Spinal cord (tissue), 10 donors: ENCODE measurements around the gene HOXA4. TPM values are rescaled to one million over a fixed set of nuclear protein-coding genes. Genes with fewer than 3 reads are reported as not detected.

Source experiments
- DNase-seq, 6 donors: peaks; one replicate each; pipeline versions ENCODE4 v3.0.0 to v3.0.0-alpha.2; 2013 to 2015; ENCODE audit warnings: low spot score in 6 of 6, low read depth in 4 of 6
- H3K27ac ChIP-seq: one replicate; pipeline ENCODE4 v1.5.1; 2013; ENCODE audit warnings: low read depth, low read length, control low read depth
- H3K27me3 ChIP-seq: one replicate; pipeline ENCODE4 v1.6.1; 2013; ENCODE audit warnings: low read length; ENCODE audit not compliant: control insufficient read depth, insufficient read depth
- H3K36me3 ChIP-seq: one replicate; pipeline ENCODE4 v1.6.1; 2013; ENCODE audit warnings: low read length; ENCODE audit not compliant: control insufficient read depth, insufficient read depth
- H3K4me1 ChIP-seq: one replicate; pipeline ENCODE4 v1.6.1; 2013; ENCODE audit warnings: low read length; ENCODE audit not compliant: control insufficient read depth, insufficient read depth
- H3K4me3 ChIP-seq: one replicate; pipeline ENCODE4 v1.5.1; 2013; ENCODE audit warnings: low read depth, low read length, control low read depth
- H3K9me3 ChIP-seq: one replicate; pipeline ENCODE4 v1.6.1; 2013; ENCODE audit warnings: low read length; ENCODE audit not compliant: control insufficient read depth, insufficient read depth
- WGBS: methylation state at CpG from one replicate; pipeline ENCODE4 v1.1.5; 2013; ENCODE audit warnings: missing lambda C conversion rate; ENCODE audit not compliant: insufficient coverage; 5-methylcytosine and 5-hydroxymethylcytosine counted together
- polyA plus RNA-seq, 2 donors: library from polyadenylated mRNA; unstranded; fragments of 120-200 nt; gene quantifications; one replicate each; pipeline ENCODE4 v1.2.1, GENCODE V29; 2013; ENCODE audit not compliant: insufficient read length in 2 of 2
- total RNA-seq, 2 donors: library from RNA; depleted of rRNA in 1 of 2; stranded (reverse); fragments of 120-200 nt in 1 of 2; fragments of >200 nt in 1 of 2; gene quantifications; one replicate each; pipeline versions ENCODE4 v1.2.3 to v1.2.4, GENCODE V29; 2013 to 2014
- donor health status: healthy.

Gene HOXA4
- total and polyA plus RNA-seq, 4 donors = 1.4 to 56.1 (median 25.7) TPM

DNA sequence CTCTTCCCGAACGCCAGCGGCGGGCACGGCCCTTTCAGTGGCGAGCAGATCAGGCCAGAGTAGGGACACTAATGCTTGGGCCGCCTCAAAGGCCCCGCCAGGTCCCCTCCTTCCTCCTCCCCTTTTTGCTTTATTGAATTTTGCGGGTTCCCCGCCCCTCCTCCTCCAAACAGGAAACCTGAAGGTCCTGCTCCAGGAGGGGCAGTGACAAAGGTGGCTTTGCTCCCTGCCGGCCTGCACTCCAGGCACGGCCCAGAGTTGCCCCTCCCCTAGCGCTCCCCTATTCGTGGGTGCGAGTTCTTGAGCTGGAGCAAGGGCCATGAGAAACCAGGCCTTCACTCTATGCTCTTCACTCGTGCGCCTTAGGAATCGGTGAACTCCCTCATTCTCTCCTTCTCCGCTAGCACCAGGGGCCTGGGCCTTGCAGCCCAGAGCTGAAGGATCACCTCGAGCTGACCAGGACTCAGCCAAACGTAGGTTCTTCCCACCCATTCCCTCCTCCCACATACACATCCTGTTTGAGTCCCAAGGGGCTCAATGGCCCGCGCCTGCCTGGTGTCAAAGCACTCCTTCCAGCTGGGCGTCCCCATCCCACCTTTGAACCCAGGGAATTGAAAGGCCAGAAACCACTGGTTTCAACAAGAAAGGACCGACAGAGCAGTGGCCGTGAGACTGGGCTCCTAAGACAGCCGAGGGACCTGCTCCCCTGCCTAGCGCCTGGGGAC lies 17.6 kb upstream of the HOXA4 start:
- Histone ChIP-seq H3K27me3 (peaks cover 4% of the 10 kb centered on the region), H3K36me3 (peaks cover 35% of the 10 kb centered on the region), H3K9me3 (no peaks in the 10 kb centered on the region), H3K4me1 (peaks cover 80% of the 10 kb centered on the region), H3K4me3 (peak overlapping the region; percentile 91), H3K27ac (peak overlapping the region; percentile 99)
- DNase-seq = no peak
- WGBS = 8% methylated on average over 28 of the region's 28 CpGs

DNA sequence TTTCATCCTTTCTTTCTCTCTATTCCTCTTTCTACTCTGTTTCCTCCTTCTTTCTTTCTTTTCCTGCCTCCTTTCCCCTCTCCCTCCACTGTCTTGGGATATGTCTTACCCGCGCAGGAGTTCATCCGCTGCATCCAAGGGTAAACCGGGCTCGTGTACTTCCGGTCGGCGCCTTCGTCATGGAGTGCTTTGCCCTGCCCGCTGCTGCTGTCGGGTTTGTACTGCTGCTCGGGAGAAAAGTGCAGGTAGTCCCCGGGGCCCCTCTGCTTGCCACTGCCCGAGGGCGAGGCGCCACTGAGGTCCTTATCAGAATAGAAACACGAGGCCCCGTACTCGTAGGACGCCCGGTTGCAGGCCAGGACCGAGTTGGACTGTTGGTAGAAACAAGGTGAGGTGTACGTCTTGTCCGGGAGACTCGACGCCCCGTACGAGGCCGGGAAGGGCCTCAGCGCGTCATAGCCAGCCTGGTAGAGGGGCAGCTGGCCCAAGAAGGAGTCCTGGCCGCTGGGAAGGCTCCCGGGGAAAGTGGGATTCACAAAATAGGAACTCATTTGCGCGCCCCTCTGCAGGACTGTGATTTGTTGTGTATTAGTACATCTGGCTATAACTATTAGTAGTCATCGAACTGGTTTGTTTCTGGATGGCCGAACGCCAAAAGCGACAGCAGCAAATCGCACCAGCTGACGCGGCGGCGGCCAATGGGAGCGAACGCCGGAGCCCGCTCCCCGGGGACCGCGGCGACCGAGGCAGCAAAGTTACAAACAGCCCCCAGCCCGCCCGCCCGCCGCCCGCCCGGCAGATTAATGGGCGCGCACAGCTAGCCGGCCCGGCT lies 16.9 kb upstream of the HOXA4 start, which contains the start of gene HOXA6:
TSS of gene HOXA6 (minus strand) at position 576 of the 832 bp plus-strand sequence. CDS start at position 551, 25 bp downstream.
- H3K36me3 ChIP-seq = peaks cover 42% of the 10 kb centered on the region
- peaks cover 77% of the 10 kb centered on the region for H3K4me1 ChIP-seq
- H3K27ac ChIP-seq = peak within 1 kb of the TSS; percentile 99
- peaks cover 4% of the 10 kb centered on the region for H3K27me3 ChIP-seq
- peak within 1 kb of the TSS; percentile 91 for H3K4me3 ChIP-seq
- DNase-seq = peak in 2 of 6 donors; percentile 87 to 96
- H3K9me3 ChIP-seq = no peaks in the 10 kb centered on the region
- 10% methylated on average over 63 of the region's 63 CpGs for WGBS

DNA sequence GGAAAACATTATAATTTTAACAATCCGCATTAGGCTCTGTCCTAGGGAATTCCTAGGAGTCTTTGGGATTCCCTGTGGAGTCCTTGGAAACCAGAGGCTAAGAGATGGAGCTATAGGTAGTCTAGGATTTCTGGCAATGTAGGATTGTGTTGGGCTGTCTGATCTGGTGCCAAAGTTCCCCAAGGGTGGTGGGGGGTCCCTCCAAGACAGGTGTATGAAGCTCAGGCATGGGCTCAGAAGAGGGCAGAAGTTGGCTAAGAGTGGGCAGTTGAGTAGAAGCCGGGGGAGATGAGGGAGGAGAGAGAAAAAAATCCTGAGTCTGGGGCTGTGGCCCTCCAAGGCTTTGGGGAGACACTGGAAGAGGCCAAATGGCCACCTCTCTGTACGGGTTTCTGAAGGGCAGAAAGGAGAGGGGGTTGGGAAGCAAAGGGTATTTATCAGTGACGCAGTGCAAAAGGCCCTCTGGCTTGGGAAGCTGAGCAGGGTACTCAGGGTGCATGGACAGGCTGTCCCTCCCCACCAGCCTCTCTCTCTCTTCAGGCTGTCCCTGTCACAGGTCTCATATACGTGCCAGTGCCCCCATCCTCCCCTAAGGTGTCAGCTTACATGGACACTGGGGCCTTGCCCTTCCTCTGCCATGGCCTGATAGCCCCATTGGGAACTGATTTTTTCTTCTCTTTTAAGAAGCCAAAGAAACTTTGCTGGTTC lies 16.1 kb upstream of the HOXA4 start:
- peak overlapping the region; percentile 91 for H3K4me3 ChIP-seq
- H3K27me3 ChIP-seq = peaks cover 6% of the 10 kb centered on the region
- WGBS = 45% methylated on average over 4 of the region's 5 CpGs

DNA sequence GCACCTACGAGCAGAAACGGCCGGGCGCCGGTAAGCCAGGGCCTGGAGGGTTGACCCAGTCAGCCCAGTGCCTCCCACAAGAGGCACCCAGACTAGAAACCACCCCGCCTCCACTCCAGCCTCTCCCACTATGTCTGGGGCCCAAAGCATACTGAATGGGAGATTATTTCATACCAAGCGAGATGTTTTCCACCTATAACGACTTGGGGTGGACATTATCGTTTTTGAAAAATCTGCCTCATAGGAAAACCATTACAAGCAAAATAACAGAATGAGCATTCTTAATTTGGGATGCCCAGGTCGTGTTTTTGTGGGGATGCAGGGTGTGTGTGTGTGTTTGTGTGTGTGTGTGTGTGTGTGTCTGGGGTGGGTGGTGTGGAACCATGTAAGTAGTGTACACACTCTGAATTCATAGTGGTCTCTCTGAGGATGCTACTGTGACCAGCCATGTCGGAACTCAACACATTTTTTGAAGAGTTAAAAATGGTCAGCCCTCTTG lies 15.4 kb upstream of the HOXA4 start:
- Histone ChIP-seq H3K36me3 (peaks cover 49% of the 10 kb centered on the region), H3K4me1 (peaks cover 71% of the 10 kb centered on the region), H3K9me3 (no peaks in the 10 kb centered on the region), H3K27me3 (peaks cover 6% of the 10 kb centered on the region), H3K27ac (peak overlapping the region; percentile 99), H3K4me3 (peak overlapping the region; percentile 91)
- WGBS = 30% methylated on average over 7 of the region's 11 CpGs
- DNase-seq = no peak

More for the DNA sequence above, 16.1 kb upstream of the HOXA4 start:
- Histone ChIP-seq H3K36me3 (peaks cover 49% of the 10 kb centered on the region), H3K9me3 (no peaks in the 10 kb centered on the region), H3K27ac (peak overlapping the region; percentile 99), H3K4me1 (peaks cover 77% of the 10 kb centered on the region)
- no peak for DNase-seq

DNA sequence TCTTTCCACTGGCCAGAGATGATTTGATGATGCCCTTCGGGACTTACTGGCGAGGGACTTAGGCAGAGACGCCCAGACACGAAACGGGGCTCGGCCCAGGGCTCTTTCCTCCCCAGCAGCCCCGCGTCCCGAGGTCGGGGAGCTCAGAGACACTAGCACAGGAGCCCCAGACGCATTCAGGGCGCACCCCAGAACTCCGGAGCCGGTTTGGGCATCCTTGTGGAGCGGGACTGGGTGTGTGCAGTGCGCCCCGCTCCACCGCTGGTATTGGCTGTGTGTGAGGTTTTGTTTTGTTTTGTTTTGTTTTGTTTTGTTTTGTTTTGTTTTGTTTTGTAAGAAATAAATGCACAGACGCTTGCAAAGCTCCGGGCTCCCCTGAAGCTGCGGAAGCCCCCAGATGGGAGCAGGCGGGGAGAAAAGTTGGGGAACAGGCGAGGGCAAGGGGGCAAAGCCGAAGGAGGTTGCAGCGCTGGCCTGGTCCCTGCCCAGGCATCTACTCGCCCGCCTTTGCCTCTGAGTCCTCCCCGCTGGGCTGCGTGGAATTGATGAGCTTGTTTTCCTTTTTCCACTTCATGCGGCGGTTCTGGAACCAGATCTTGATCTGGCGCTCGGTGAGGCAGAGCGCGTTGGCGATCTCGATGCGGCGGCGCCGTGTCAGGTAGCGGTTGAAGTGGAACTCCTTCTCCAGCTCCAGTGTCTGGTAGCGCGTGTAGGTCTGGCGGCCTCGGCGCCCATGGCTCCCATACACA lies 14.8 kb upstream of the HOXA4 start:
- no peak for DNase-seq
- 16% methylated on average over 47 of the region's 47 CpGs for WGBS
- Histone ChIP-seq H3K9me3 (no peaks in the 10 kb centered on the region), H3K27me3 (peaks cover 6% of the 10 kb centered on the region), H3K27ac (peak overlapping the region; percentile 99), H3K4me1 (peaks cover 73% of the 10 kb centered on the region), H3K4me3 (peak overlapping the region; percentile 91), H3K36me3 (peaks cover 49% of the 10 kb centered on the region)

DNA sequence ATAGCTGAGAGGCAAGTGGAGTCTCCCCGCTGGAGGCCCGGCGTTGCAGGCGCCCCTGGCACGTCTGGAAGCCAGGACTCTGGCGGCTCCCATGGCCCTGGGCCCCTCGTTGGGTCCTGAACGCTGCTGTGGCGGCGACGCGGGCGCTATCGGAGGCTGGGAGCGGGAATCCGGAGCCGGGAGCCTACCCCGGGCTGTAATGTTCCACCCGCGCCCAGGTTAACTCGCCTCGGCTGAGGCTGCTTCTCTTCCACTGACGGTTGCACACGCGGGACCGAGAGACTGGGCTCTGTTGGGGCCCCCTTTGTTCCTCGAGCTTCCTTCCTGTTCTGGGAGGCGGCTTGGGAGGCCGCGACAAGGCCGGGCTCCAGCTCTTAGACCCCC lies 14.2 kb upstream of the HOXA4 start:
- 15% methylated on average over 31 of the region's 31 CpGs for WGBS
- Histone ChIP-seq H3K4me3 (peak overlapping the region; percentile 91), H3K27ac (peak overlapping the region; percentile 99), H3K4me1 (peaks cover 73% of the 10 kb centered on the region), H3K9me3 (no peaks in the 10 kb centered on the region), H3K36me3 (peaks cover 51% of the 10 kb centered on the region), H3K27me3 (peaks cover 6% of the 10 kb centered on the region)
- no peak for DNase-seq

DNA sequence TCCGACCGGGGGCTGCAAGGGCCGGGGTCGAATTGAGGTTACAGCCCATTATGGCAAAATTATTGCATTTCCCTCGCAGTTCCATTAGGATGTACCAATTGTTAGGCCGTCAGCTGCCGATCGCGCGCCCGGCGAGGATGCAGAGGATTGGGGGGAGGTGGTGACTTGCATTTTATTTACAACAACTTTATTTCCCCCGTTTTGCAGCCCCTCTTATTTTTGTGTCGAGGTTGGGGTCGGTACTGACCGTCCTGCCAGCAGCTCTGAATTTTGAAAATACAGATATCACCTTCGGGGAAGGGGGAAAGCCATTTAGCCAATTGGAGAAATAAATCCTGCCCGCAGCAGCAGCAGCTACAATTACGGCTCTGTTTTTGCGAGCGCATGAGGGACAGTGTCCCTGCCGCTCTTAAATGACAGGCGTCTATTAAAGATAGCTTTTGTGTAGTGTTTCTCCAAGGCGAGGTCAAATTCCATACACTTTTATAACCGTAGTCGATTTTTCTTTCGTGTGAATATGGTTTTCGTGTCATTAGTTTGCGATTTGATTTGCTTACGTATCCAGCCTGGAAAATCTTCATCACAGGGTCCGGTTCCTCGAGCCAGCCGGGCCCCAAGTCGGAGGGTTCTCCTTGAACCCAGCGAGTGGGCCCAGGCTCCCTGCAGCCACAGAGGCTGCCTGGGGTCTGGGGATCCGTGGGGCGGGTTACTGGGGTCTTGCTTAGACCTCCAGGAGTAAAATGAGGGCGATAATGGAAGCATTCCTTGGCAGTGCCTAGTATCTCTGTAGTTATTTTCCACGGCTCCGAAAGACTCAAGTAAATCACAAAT lies 13.6 kb upstream of the HOXA4 start:
- H3K27ac ChIP-seq = peak overlapping the region; percentile 99
- H3K27me3 ChIP-seq = peaks cover 6% of the 10 kb centered on the region
- WGBS = 15% methylated on average over 26 of the region's 40 CpGs

More for the DNA sequence above, 13.6 kb upstream of the HOXA4 start:
- no peaks in the 10 kb centered on the region for H3K9me3 ChIP-seq
- H3K4me3 ChIP-seq = peak overlapping the region; percentile 91
- H3K36me3 ChIP-seq = peaks cover 57% of the 10 kb centered on the region
- peaks cover 75% of the 10 kb centered on the region for H3K4me1 ChIP-seq
- peak in 2 of 6 donors; percentile 68 to 83 for DNase-seq
